SHP77 treated with DMSO at 0.1 percent for 48 hours (cell line): ENCODE results near the gene KDM6B.
A peak's percentile ranks its signal among the peaks of the same experiment; 100 is the strongest.

Source experiments
- DNase-seq: peaks from one replicate; lab custom pipeline; 2025; lab: John Stamatoyannopoulos, UW

KDM6B gene

GRCh38 chr17:7880076-7880868 is 46.3 kb downstream of the KDM6B start:
- no peak for DNase-seq

- DNase-seq = peak; percentile 91
Measured at GRCh38 chr17:7881276-7882054, 47.4 kb downstream of the KDM6B start.

- peak; percentile 91 for DNase-seq
Measured at GRCh38 chr17:7882068-7882467, 48.1 kb downstream of the KDM6B start.

GRCh38 chr17:7882629-7883028 is 48.6 kb downstream of the KDM6B start:
- peak; percentile 59 for DNase-seq
